RWPE2 (cell line): Measurements from ENCODE around the gene ATIC.

Experiments used
- ATAC-seq: fragments of 200-7000 bp; cut with Tn5 transposase; 3 replicates; pipeline ENCODE4 v1.9.1; 2021; ENCODE audit warnings: low read depth
- DNase-seq: peaks from one replicate; pipeline ENCODE4 v3.0.0-alpha.2; 2020; ENCODE audit warnings: low spot score
- H3K27ac ChIP-seq: fragments of 450-650 bp; 2 replicates; pipeline ENCODE4 v1.5.1; 2017; ENCODE audit warnings: mild to moderate bottlenecking; ENCODE audit not compliant: poor library complexity, severe bottlenecking
- H3K27me3 ChIP-seq: fragments of 250-450 bp; sonication (Bioruptor Pico); 2 replicates; pipeline ENCODE4 v1.5.1; 2021; ENCODE audit warnings: mild to moderate bottlenecking, moderate library complexity; ENCODE audit not compliant: insufficient read depth, poor library complexity, severe bottlenecking
- H3K36me3 ChIP-seq: fragments of 250-450 bp; sonication (Bioruptor Pico); 2 replicates; pipeline ENCODE4 v1.5.1; 2020; ENCODE audit warnings: low read depth, mild to moderate bottlenecking, moderate library complexity
- H3K4me1 ChIP-seq: fragments of 250-450 bp; sonication (Bioruptor Pico); 2 replicates; pipeline ENCODE4 v1.5.1; 2021; ENCODE audit warnings: mild to moderate bottlenecking, moderate library complexity; ENCODE audit not compliant: insufficient read depth, poor library complexity, severe bottlenecking
- H3K4me3 ChIP-seq: fragments of 250-450 bp; sonication (Bioruptor Pico); 2 replicates; pipeline ENCODE4 v1.5.1; 2021; ENCODE audit warnings: mild to moderate bottlenecking, moderate library complexity; ENCODE audit not compliant: severe bottlenecking
- H3K9me3 ChIP-seq: fragments of 250-450 bp; sonication (Bioruptor Pico); 2 replicates; pipeline ENCODE4 v1.5.1; 2021; ENCODE audit warnings: mild to moderate bottlenecking, moderate library complexity; ENCODE audit not compliant: severe bottlenecking
- TF ChIP-seq, protein P1 (sequence below): fragments of 450-650 bp; IDR thresholded peaks from one replicate; pipeline ENCODE4 v1.5.1; 2017; ENCODE audit warnings: mild to moderate bottlenecking, moderate library complexity; ENCODE audit not compliant: poor library complexity, severe bottlenecking

ATIC gene

DNA sequence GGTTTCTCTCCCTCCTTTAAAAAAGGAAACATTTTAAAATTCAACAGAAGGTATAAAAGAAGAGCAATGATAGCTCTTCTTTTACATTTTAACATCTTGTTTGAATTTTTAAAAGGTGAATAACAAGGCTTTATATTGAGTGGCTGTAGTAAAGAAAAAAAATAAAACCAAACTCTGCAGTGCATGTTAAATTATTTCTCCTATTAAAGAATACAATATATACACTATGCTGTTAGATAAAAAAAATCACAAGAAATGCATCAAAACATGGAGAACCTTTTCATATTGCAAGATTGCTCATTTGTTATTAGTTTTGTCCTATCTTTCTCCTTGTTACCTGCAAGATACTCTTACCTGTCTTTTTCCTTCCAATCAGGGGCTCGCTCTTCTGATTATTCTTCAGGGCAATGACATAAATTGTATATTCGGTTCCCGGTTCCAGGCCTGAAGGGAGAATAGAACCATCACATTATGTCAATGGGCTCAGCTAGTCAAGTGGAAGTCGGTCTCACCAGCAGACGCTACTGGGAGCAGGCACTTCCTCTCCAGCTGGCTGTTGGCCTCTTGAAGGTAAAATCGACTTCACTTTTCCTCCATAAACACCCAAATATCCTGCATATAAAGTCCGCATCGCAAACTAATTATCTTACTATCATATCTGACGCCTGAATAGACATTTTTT, 61.2 kb downstream of the ATIC start:
- Histone ChIP-seq H3K36me3 (peaks cover 97% of the 10 kb centered on the region), H3K4me1 (no peaks in the 10 kb centered on the region), H3K9me3 (no peaks in the 10 kb centered on the region), H3K4me3 (no peak overlapping the region), H3K27ac (no peak overlapping the region), H3K27me3 (no peaks in the 10 kb centered on the region)
- ATAC-seq (no peak), DNase-seq (no peak)
- TF ChIP-seq, protein P1, sequence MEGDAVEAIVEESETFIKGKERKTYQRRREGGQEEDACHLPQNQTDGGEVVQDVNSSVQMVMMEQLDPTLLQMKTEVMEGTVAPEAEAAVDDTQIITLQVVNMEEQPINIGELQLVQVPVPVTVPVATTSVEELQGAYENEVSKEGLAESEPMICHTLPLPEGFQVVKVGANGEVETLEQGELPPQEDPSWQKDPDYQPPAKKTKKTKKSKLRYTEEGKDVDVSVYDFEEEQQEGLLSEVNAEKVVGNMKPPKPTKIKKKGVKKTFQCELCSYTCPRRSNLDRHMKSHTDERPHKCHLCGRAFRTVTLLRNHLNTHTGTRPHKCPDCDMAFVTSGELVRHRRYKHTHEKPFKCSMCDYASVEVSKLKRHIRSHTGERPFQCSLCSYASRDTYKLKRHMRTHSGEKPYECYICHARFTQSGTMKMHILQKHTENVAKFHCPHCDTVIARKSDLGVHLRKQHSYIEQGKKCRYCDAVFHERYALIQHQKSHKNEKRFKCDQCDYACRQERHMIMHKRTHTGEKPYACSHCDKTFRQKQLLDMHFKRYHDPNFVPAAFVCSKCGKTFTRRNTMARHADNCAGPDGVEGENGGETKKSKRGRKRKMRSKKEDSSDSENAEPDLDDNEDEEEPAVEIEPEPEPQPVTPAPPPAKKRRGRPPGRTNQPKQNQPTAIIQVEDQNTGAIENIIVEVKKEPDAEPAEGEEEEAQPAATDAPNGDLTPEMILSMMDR = no peak

DNA sequence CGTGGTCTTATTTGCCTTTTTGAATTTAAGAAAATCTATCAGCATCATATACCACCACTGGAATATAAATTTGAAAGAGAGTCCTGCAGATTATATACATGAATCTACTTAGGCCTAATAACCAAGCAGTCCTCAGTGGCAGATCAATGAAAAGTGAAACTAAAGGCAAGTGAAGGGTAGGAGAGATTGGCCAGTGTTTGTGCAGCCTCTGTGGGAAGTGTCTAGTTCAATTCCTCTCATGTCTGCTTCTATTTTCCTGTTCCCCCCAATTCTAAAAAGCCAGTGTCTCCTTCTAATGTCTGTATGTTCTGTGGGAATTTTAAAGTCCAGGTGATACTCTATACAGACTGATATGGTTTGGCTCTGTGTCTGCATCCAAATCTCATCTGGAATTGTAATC, 62.1 kb downstream of the ATIC start:
- ATAC-seq (no peak), DNase-seq (no peak)
- Histone ChIP-seq H3K36me3 (peaks cover 97% of the 10 kb centered on the region), H3K9me3 (no peaks in the 10 kb centered on the region), H3K27ac (no peak overlapping the region), H3K4me1 (no peaks in the 10 kb centered on the region), H3K4me3 (no peak overlapping the region), H3K27me3 (no peaks in the 10 kb centered on the region)
- TF ChIP-seq, protein P1 = no peak

DNA sequence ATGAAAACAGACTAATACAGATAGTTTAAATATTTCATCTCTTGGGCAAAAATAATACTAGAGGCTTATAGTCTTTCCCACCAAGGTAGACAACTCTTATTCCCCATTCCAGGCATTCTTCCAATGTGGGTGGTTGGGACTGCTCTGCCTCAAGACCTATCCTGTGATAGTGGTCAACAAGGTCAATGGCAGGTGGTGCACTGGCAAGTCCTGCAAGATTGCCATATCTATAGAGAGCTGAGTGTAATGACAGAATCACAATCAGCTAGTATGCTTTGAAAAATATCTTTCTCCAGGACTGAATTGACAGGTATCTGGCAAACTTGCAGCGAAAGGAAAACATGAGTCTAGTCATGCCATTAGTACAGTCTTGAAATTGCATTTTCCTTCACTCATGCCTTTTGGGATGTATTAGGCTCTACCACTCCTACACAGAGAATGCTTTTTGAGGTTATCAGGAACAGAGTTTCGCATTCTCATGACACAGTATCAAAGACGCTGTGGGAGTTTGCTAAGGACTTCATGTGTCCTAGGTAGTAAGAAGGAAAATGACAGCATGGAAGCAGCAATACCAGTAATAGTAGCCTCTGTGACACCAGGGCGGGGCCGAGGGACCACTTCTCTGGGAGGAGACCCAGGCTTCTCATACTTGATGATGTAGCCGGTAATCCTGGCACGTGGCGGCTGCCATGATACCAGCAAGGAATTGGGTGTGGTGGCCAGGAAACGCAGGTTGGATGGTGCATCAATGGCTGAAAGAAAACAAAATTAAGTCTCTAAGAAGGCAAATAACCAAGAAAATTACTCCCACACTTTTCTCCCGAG, 63.0 kb downstream of the ATIC start:
- no peaks in the 10 kb centered on the region for H3K9me3 ChIP-seq
- TF ChIP-seq, protein P1 = no peak
- H3K4me3 ChIP-seq = no peak overlapping the region
- DNase-seq = no peak
- no peak for ATAC-seq
- H3K36me3 ChIP-seq = peaks cover 97% of the 10 kb centered on the region
- H3K27ac ChIP-seq = no peak overlapping the region
- H3K4me1 ChIP-seq = no peaks in the 10 kb centered on the region
- H3K27me3 ChIP-seq = no peaks in the 10 kb centered on the region

DNA sequence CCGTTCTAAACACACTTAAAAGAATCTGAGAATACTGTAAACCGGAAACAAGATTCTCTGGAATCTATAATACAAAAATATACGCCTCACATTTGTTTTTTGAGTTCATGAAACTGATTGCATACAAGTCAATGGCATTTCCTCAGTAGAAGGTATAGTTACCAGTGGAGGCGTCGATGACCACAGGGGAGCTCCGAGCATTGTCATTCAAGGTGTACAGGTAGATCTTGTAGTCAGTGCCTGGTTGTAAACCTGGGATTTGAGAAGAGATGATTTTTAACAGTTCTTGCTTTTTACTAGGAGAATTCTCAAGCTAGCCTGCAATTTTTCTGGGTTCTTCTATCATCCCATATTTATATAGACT, 63.6 kb downstream of the ATIC start:
- no peaks in the 10 kb centered on the region for H3K27me3 ChIP-seq
- no peak overlapping the region for H3K4me3 ChIP-seq
- H3K36me3 ChIP-seq = peaks cover 98% of the 10 kb centered on the region
- TF ChIP-seq, protein P1 = no peak
- H3K4me1 ChIP-seq = no peaks in the 10 kb centered on the region
- no peak for DNase-seq
- ATAC-seq = no peak
- no peak overlapping the region for H3K27ac ChIP-seq
- no peaks in the 10 kb centered on the region for H3K9me3 ChIP-seq
